PC-3 (cell line): ENCODE data around the gene CNTLN.

Experiments
- CTCF ChIP-seq: fragments of 300-600 bp; sonication (generic); conservative IDR thresholded peaks from 2 replicates; pipeline ENCODE4 v1.5.1; 2017; ENCODE audit warnings: antibody characterized with exemption, low read depth, mild to moderate bottlenecking, low read length
- EZH2 ChIP-seq: fragments of 300-600 bp; sonication (generic); IDR thresholded peaks from one replicate; pipeline ENCODE4 v1.6.1; 2017; ENCODE audit warnings: antibody characterized with exemption, mild to moderate bottlenecking, low read length; ENCODE audit not compliant: unreplicated experiment

DNA sequence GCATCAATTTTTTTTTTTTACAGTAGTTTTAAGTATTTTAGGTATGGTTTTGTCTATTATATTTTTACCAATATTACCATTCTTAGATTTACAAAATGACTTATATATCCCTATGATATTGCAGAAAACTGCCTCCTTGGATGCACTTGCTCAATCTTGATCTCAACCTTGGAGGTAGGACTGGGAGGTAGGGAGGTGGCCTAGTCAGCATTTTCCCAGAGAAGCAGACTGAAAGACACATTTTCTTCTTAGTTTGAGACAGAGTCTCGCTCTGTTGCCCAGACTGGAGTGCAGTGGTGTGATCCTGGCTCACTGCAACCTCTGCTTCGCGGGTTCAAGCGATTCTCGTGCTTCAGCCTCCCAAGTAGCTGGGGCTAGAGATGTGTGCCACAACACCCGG is 268.7 kb downstream of the CNTLN start:
- TF ChIP-seq CTCF: no peak
- no peak for TF ChIP-seq EZH2
